K562 (cell line): ENCODE data around the gene GNGT2. TPM values are rescaled to one million over a fixed set of nuclear protein-coding genes. Genes with fewer than 3 reads are reported as not detected.
A peak's percentile ranks its signal among the peaks of the same experiment; 100 is the strongest.

Experiments used
- CBFA2T3 ChIP-seq: fragments of 450-650 bp; IDR thresholded peaks from 2 replicates; pipeline ENCODE4 v1.6.1; 2017
- CEBPG ChIP-seq, 3 experiments: fragments of 200-800 bp in 1 of 3; sonication (Bioruptor generic) in 1 of 3; sonication (generic) in 1 of 3; formaldehyde crosslinking in 1 of 3; IDR thresholded peaks in 2 of 3; conservative IDR thresholded peaks in 1 of 3; 2 replicates each; pipeline versions ENCODE4 v1.6.1 to v1.8.0; 2016 to 2022; ENCODE audit warnings: missing compliant biosample characterization in 2 of 3, missing genetic modification characterization in 2 of 3, mild to moderate bottlenecking in 1 of 3, missing genetic modification reagents in 1 of 3
- CXXC5 ChIP-seq: fragments of 250-450 bp; sonication (Bioruptor Pico); IDR thresholded peaks from 2 replicates; pipeline ENCODE4 v1.8.0; 2022; ENCODE audit warnings: inconsistent platforms, mild to moderate bottlenecking, moderate library complexity
- FIP1L1 ChIP-seq: fragments of 200-400 bp; formaldehyde crosslinking; IDR thresholded peaks from 2 replicates; pipeline ENCODE4 v1.6.1; 2018; ENCODE audit warnings: mild to moderate bottlenecking, low read depth, low read length; ENCODE audit not compliant: poor library complexity, severe bottlenecking
- GMEB1 ChIP-seq: fragments of 250-450 bp; sonication (Bioruptor Pico); IDR thresholded peaks from 2 replicates; pipeline ENCODE4 v1.4.0; 2020; ENCODE audit warnings: mild to moderate bottlenecking
- ILK ChIP-seq: fragments of 450-650 bp; IDR thresholded peaks from 2 replicates; pipeline ENCODE4 v1.6.1; 2016; ENCODE audit warnings: missing genetic modification characterization, low read depth, mild to moderate bottlenecking, missing compliant biosample characterization, moderate library complexity, borderline replicate concordance
- MTA3 ChIP-seq: fragments of 450-650 bp; formaldehyde crosslinking; IDR thresholded peaks from 2 replicates; pipeline ENCODE4 v1.6.1; 2017; ENCODE audit warnings: mild to moderate bottlenecking, borderline replicate concordance
- NCOR1 ChIP-seq: fragments of 450-650 bp; IDR thresholded peaks from 2 replicates; pipeline ENCODE4 v1.6.1; 2016; ENCODE audit warnings: mild to moderate bottlenecking, moderate library complexity
- NFIC ChIP-seq: fragments of 450-650 bp; IDR thresholded peaks from 2 replicates; pipeline ENCODE4 v1.6.1; 2017; ENCODE audit warnings: mild to moderate bottlenecking, inconsistent platforms
- TBP ChIP-seq: optimal IDR thresholded peaks from 2 replicates; pipeline ENCODE3; 2011; ENCODE audit warnings: low read depth, low read length, improper control_type of control experiment
- TCF15 ChIP-seq: fragments of 250-450 bp; sonication (Bioruptor Pico); IDR thresholded peaks from 2 replicates; pipeline ENCODE4 v1.8.0; 2022; ENCODE audit warnings: moderate library complexity, mild to moderate bottlenecking, inconsistent platforms
- TCF3 ChIP-seq: sonication (generic); formaldehyde crosslinking; IDR thresholded peaks from 2 replicates; pipeline ENCODE4 v1.4.0; 2020; ENCODE audit warnings: mild to moderate bottlenecking, missing genetic modification reagents
- ZNF551 ChIP-seq: fragments of 250-450 bp; sonication (Bioruptor Pico); IDR thresholded peaks from 2 replicates; pipeline ENCODE4 v1.5.0; 2021; ENCODE audit warnings: mild to moderate bottlenecking, moderate library complexity
- ZNF668 ChIP-seq: fragments of 250-450 bp; sonication (Bioruptor Pico); IDR thresholded peaks from 2 replicates; pipeline ENCODE4 v1.8.0; 2022; ENCODE audit warnings: mild to moderate bottlenecking, inconsistent platforms
- polyA plus RNA-seq, 8 experiments: library from polyadenylated mRNA; depleted of rRNA in 4 of 8; stranded (reverse) in 5 of 8; unstranded in 3 of 8; fragments of >200 nt; fragmentation: Nextera tagmentation in 2 of 8; fragmentation: Illumina TruSeq in 1 of 8; extraction: Ambion mirVana in 2 of 8; extraction: Trizol in 1 of 8; gene quantifications; 2 replicates each; pipeline versions ENCODE4 v1.2.1 to v1.2.3, GENCODE V29; 2011 to 2014; ENCODE audit warnings: inconsistent platforms in 1 of 8, missing spikeins in 1 of 8
- total RNA-seq, 7 experiments: library from RNA; depleted of rRNA in 6 of 7; stranded (reverse); fragments of >200 nt in 6 of 7; fragmentation: Illumina TruSeq in 2 of 7; extraction: Trizol in 2 of 7; gene quantifications; 2 replicates each; pipeline versions ENCODE4 v1.2.1 to v1.2.3, GENCODE V29; 2011 to 2021; ENCODE audit warnings: low replicate concordance in 1 of 7

Gene GNGT2
- total and polyA plus RNA-seq, 9 of the 15 experiments (the other 6 are each of a cell fraction or from before 2014, with no cell fraction given): not detected

- TF ChIP-seq MTA3 (no peak), NFIC (peak; percentile 76), TBP (no peak), CEBPG (CRISPR knock-in tag; IDR thresholded peaks at IDR 0.05) (no peak), CEBPG (tag; conservative IDR thresholded peaks at IDR 0.05 in 1 of 2, IDR thresholded peaks at IDR 0.05 in 1 of 2) (no peak), CXXC5 (CRISPR knock-in tag) (no peak), ZNF668 (CRISPR knock-in tag) (no peak), ZNF551 (CRISPR knock-in tag) (no peak), TCF3 (0 out of 2 replicates have a peak, but pooled peaks have one; percentile 38), NCOR1 (peak; percentile 59), FIP1L1 (no peak), TCF15 (CRISPR knock-in tag) (no peak), ILK (no peak), CBFA2T3 (peak; percentile 68), GMEB1 (CRISPR knock-in tag) (no peak)
Observed at GRCh38 chr17:49249292-49249794, 39.0 kb upstream of the GNGT2 start (continued).
